HEK293 (cell line): Measurements from ENCODE around the gene POLD2.

Experiments used
- CTCF ChIA-PET: fragments of 350-600 bp; formaldehyde crosslinking; extraction: SDS; loops from one replicate; lab custom pipeline; 2021; ENCODE audit warnings: antibody characterized with exemption; lab: Yijun Ruan, JAX
- POLR2A ChIA-PET: fragments of 300-600 bp; formaldehyde crosslinking; extraction: SDS; loops from one replicate; lab custom pipeline; 2020; ENCODE audit warnings: antibody characterized with exemption, inconsistent platforms; lab: Yijun Ruan, JAX
- H3K27ac ChIP-seq: fragments of 200-500 bp; sonication (Bioruptor generic); 2 replicates; pipeline ENCODE4 v1.5.1; 2014; ENCODE audit warnings: low read depth, low read length, control low read depth, inconsistent platforms; ENCODE audit errors: extremely low read depth
- H3K36me3 ChIP-seq, 2 experiments: fragments of 200-500 bp in 1 of 2; sonication (Bioruptor generic) in 1 of 2; 1 replicate in 1 of 2; 2 replicates in 1 of 2; pipeline ENCODE4 v1.5.1; 2014 to 2017; ENCODE audit warnings: inconsistent platforms in 2 of 2, low read length in 2 of 2; ENCODE audit not compliant: control insufficient read depth in 2 of 2, insufficient read depth in 1 of 2
- H3K4me1 ChIP-seq: fragments of 200-500 bp; sonication (Bioruptor generic); 2 replicates; pipeline ENCODE4 v1.5.1; 2014; ENCODE audit warnings: mild to moderate bottlenecking, low read length, inconsistent platforms; ENCODE audit not compliant: control insufficient read depth, insufficient read depth
- H3K4me3 ChIP-seq: 2 replicates; pipeline ENCODE4 v1.5.1; 2011; ENCODE audit warnings: low read depth, mild to moderate bottlenecking, control low read depth, low read length, moderate library complexity
- H3K9me3 ChIP-seq: fragments of 200-500 bp; sonication (Bioruptor generic); 2 replicates; pipeline ENCODE4 v1.5.1; 2014; ENCODE audit warnings: low read depth, low read length, inconsistent platforms; ENCODE audit not compliant: control insufficient read depth, insufficient read depth
- GLIS1 ChIP-seq: fragments of 450-650 bp; formaldehyde crosslinking; IDR thresholded peaks from 2 replicates; pipeline ENCODE4 v1.5.1; 2016; ENCODE audit warnings: missing biosample characterization, missing genetic modification characterization
- PRDM1 ChIP-seq: fragments of 450-650 bp; formaldehyde crosslinking; IDR thresholded peaks from 2 replicates; pipeline ENCODE4; 2016; ENCODE audit warnings: missing biosample characterization, missing genetic modification characterization
- RBAK ChIP-seq: fragments of 450-650 bp; formaldehyde crosslinking; IDR thresholded peaks from 2 replicates; pipeline ENCODE4 v1.5.1; 2016; ENCODE audit warnings: missing biosample characterization, missing genetic modification characterization
- REPIN1 ChIP-seq: fragments of 450-650 bp; formaldehyde crosslinking; IDR thresholded peaks from 2 replicates; pipeline ENCODE4 v1.5.1; 2017; ENCODE audit warnings: missing biosample characterization, missing genetic modification characterization, low read depth
- ZNF112 ChIP-seq: fragments of 450-650 bp; formaldehyde crosslinking; IDR thresholded peaks from 2 replicates; pipeline ENCODE4 v1.5.0; 2017; ENCODE audit warnings: missing biosample characterization, missing genetic modification characterization
- ZNF121 ChIP-seq: fragments of 450-650 bp; formaldehyde crosslinking; IDR thresholded peaks from 2 replicates; pipeline ENCODE4 v1.5.1; 2016; ENCODE audit warnings: missing biosample characterization, missing genetic modification characterization
- ZNF221 ChIP-seq: fragments of 450-650 bp; formaldehyde crosslinking; IDR thresholded peaks from 2 replicates; pipeline ENCODE4 v1.5.1; 2017; ENCODE audit warnings: missing biosample characterization, missing genetic modification characterization, borderline replicate concordance
- ZNF239 ChIP-seq: fragments of 450-650 bp; formaldehyde crosslinking; IDR thresholded peaks from 2 replicates; pipeline ENCODE4 v1.5.1; 2016; ENCODE audit warnings: missing biosample characterization, missing genetic modification characterization
- ZNF248 ChIP-seq: fragments of 450-650 bp; formaldehyde crosslinking; IDR thresholded peaks from 2 replicates; pipeline ENCODE4 v1.5.1; 2017; ENCODE audit warnings: missing biosample characterization, missing genetic modification characterization
- ZNF350 ChIP-seq: fragments of 450-650 bp; formaldehyde crosslinking; IDR thresholded peaks from 2 replicates; pipeline ENCODE4 v1.5.0; 2017; ENCODE audit warnings: missing biosample characterization, mild to moderate bottlenecking, missing genetic modification characterization
- ZNF391 ChIP-seq: fragments of 450-650 bp; formaldehyde crosslinking; IDR thresholded peaks from 2 replicates; pipeline ENCODE4 v1.5.1; 2016; ENCODE audit warnings: low read depth, missing biosample characterization, missing genetic modification characterization, borderline replicate concordance
- ZNF791 ChIP-seq: fragments of 450-650 bp; formaldehyde crosslinking; IDR thresholded peaks from 2 replicates; pipeline ENCODE4 v1.5.1; 2016; ENCODE audit warnings: missing biosample characterization, missing genetic modification characterization
- ZNF837 ChIP-seq: fragments of 450-650 bp; formaldehyde crosslinking; IDR thresholded peaks from 2 replicates; pipeline ENCODE4 v1.5.1; 2016; ENCODE audit warnings: missing biosample characterization, missing genetic modification characterization
- TF ChIP-seq, protein P1 (sequence below): fragments of 450-650 bp; formaldehyde crosslinking; IDR thresholded peaks from 2 replicates; pipeline ENCODE4 v1.5.1; 2016; ENCODE audit warnings: missing biosample characterization, missing genetic modification characterization
- TF ChIP-seq, protein P2 (sequence below): fragments of 450-650 bp; formaldehyde crosslinking; IDR thresholded peaks from 2 replicates; pipeline ENCODE4 v1.5.1; 2017; ENCODE audit warnings: missing biosample characterization, missing genetic modification characterization
- TF ChIP-seq, protein P3 (sequence below): fragments of 450-650 bp; formaldehyde crosslinking; IDR thresholded peaks from 2 replicates; pipeline ENCODE4 v1.5.1; 2016; ENCODE audit warnings: missing biosample characterization, missing genetic modification characterization

POLD2 gene

GRCh38 chr7:44102846-44103565 lies 20.3 kb downstream of the POLD2 start:
- Histone ChIP-seq H3K27ac (no peak overlapping the region), H3K9me3 (no peaks in the 10 kb centered on the region)
- TF ChIP-seq GLIS1 (tag by site-specific recombination), result peak; percentile 76
- no peak for TF ChIP-seq RBAK (tag by site-specific recombination)
- TF ChIP-seq ZNF837, result no peak
- TF ChIP-seq, protein P1, sequence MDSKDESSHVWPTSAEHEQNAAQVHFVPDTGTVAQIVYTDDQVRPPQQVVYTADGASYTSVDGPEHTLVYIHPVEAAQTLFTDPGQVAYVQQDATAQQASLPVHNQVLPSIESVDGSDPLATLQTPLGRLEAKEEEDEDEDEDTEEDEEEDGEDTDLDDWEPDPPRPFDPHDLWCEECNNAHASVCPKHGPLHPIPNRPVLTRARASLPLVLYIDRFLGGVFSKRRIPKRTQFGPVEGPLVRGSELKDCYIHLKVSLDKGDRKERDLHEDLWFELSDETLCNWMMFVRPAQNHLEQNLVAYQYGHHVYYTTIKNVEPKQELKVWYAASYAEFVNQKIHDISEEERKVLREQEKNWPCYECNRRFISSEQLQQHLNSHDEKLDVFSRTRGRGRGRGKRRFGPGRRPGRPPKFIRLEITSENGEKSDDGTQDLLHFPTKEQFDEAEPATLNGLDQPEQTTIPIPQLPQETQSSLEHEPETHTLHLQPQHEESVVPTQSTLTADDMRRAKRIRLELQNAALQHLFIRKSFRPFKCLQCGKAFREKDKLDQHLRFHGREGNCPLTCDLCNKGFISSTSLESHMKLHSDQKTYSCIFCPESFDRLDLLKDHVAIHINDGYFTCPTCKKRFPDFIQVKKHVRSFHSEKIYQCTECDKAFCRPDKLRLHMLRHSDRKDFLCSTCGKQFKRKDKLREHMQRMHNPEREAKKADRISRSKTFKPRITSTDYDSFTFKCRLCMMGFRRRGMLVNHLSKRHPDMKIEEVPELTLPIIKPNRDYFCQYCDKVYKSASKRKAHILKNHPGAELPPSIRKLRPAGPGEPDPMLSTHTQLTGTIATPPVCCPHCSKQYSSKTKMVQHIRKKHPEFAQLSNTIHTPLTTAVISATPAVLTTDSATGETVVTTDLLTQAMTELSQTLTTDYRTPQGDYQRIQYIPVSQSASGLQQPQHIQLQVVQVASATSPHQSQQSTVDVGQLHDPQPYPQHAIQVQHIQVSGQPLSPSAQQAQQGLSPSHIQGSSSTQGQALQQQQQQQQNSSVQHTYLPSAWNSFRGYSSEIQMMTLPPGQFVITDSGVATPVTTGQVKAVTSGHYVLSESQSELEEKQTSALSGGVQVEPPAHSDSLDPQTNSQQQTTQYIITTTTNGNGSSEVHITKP (tag by site-specific recombination), result no peak
- TF ChIP-seq, protein P2, sequence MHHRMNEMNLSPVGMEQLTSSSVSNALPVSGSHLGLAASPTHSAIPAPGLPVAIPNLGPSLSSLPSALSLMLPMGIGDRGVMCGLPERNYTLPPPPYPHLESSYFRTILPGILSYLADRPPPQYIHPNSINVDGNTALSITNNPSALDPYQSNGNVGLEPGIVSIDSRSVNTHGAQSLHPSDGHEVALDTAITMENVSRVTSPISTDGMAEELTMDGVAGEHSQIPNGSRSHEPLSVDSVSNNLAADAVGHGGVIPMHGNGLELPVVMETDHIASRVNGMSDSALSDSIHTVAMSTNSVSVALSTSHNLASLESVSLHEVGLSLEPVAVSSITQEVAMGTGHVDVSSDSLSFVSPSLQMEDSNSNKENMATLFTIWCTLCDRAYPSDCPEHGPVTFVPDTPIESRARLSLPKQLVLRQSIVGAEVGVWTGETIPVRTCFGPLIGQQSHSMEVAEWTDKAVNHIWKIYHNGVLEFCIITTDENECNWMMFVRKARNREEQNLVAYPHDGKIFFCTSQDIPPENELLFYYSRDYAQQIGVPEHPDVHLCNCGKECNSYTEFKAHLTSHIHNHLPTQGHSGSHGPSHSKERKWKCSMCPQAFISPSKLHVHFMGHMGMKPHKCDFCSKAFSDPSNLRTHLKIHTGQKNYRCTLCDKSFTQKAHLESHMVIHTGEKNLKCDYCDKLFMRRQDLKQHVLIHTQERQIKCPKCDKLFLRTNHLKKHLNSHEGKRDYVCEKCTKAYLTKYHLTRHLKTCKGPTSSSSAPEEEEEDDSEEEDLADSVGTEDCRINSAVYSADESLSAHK (tag by site-specific recombination), result no peak
- TF ChIP-seq, all 188 proteins: peak for 1
- no peak overlapping the region for H3K4me3 ChIP-seq
- no peaks in the 10 kb centered on the region for H3K36me3 ChIP-seq
- H3K4me1 ChIP-seq, result no peaks in the 10 kb centered on the region
- POLR2A ChIA-PET, result no interaction called here
- CTCF ChIA-PET, result interaction anchor here (1.3 kb wide), 1 partner anchor 94 kb away, joined by 3 read pairs; no protein-coding TSS in a partner anchor

GRCh38 chr7:44101966-44102845 lies 21.1 kb downstream of the POLD2 start:
- no peaks in the 10 kb centered on the region for H3K36me3 ChIP-seq
- no peaks in the 10 kb centered on the region for H3K9me3 ChIP-seq
- ChIA-PET POLR2A (no interaction called here), CTCF (interaction anchor here (1.3 kb wide), 1 partner anchor 95 kb away, joined by 3 read pairs; no protein-coding TSS in a partner anchor)
- no peak overlapping the region for H3K27ac ChIP-seq
- TF ChIP-seq ZNF391 (tag by site-specific recombination) (no peak), REPIN1 (no peak), ZNF221 (tag by site-specific recombination) (no peak), PRDM1 (tag by site-specific recombination) (no peak), ZNF112 (tag by site-specific recombination) (no peak), ZNF121 (no peak), ZNF248 (no peak), ZNF350 (tag by site-specific recombination) (no peak), ZNF791 (no peak), ZNF239 (tag by site-specific recombination) (no peak)
- TF ChIP-seq, protein P3, sequence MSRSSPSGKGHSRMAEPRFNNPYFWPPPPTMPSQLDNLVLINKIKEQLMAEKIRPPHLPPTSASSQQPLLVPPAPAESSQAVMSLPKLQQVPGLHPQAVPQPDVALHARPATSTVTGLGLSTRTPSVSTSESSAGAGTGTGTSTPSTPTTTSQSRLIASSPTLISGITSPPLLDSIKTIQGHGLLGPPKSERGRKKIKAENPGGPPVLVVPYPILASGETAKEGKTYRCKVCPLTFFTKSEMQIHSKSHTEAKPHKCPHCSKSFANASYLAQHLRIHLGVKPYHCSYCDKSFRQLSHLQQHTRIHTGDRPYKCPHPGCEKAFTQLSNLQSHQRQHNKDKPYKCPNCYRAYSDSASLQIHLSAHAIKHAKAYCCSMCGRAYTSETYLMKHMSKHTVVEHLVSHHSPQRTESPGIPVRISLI (tag by site-specific recombination), result no peak
- no peaks in the 10 kb centered on the region for H3K4me1 ChIP-seq
- no peak overlapping the region for H3K4me3 ChIP-seq
